Activated CD8-positive, alpha-beta T cell treated with anti-CD3 and anti-CD28 coated beads for 36 hours (primary cell): ENCODE measurements around the gene MSX2. TPM values are rescaled to one million over a fixed set of nuclear protein-coding genes. Genes with fewer than 3 reads are reported as not detected.

ENCODE experiments used
- ATAC-seq: fragments of 200-7000 bp; cut with Tn5 transposase; one replicate; pipeline ENCODE4 v1.10.0; 2021; ENCODE audit warnings: mild to moderate bottlenecking, moderate library complexity
- CTCF ChIA-PET: fragments of 350-600 bp; sonication (Branson Sonifier 250); formaldehyde crosslinking; loops from one replicate; lab custom pipeline; 2021; ENCODE audit warnings: antibody characterized with exemption; lab: Charles Lee
- POLR2A ChIA-PET: fragments of 350-600 bp; sonication (Branson Sonifier 250); formaldehyde crosslinking; loops from one replicate; lab custom pipeline; 2021; ENCODE audit warnings: antibody characterized with exemption; lab: Charles Lee
- DNase-seq: peaks from one replicate; pipeline ENCODE4 v3.0.0-alpha.2; 2020
- H3K27ac Mint-ChIP-seq: one replicate; pipeline ENCODE4 v1.8.0; 2021; ENCODE audit warnings: mild to moderate bottlenecking, mixed read lengths
- H3K27me3 Mint-ChIP-seq: one replicate; pipeline ENCODE4 v1.8.0; 2021; ENCODE audit warnings: mixed read lengths
- H3K36me3 Mint-ChIP-seq: one replicate; pipeline ENCODE4 v1.8.0; 2021; ENCODE audit warnings: low read depth, mixed read lengths
- H3K4me1 Mint-ChIP-seq: one replicate; pipeline ENCODE4 v1.8.0; 2021; ENCODE audit warnings: low read depth, mixed read lengths
- H3K4me3 Mint-ChIP-seq: one replicate; pipeline ENCODE4 v1.8.0; 2021; ENCODE audit warnings: mild to moderate bottlenecking, moderate library complexity, mixed read lengths
- H3K9me3 Mint-ChIP-seq: one replicate; pipeline ENCODE4 v1.8.0; 2021; ENCODE audit warnings: mixed read lengths
- CTCF ChIP-seq: fragments of 200-600 bp; IDR thresholded peaks from one replicate; pipeline ENCODE4 v1.8.0; 2022; ENCODE audit warnings: antibody characterized with exemption, mild to moderate bottlenecking
- intact Hi-C: fragments of 100-400 bp; cut with micrococcal nuclease; formaldehyde crosslinking; loops from one replicate; pipeline ENCODE4 v1.10.0; 2022
- total RNA-seq, 2 experiments: library from RNA; stranded (reverse); gene quantifications; one replicate each; pipeline ENCODE4 v1.2.3, GENCODE V29; 2021

Gene MSX2
- total RNA-seq, 2 experiments from 2014 or later, result not detected

DNA sequence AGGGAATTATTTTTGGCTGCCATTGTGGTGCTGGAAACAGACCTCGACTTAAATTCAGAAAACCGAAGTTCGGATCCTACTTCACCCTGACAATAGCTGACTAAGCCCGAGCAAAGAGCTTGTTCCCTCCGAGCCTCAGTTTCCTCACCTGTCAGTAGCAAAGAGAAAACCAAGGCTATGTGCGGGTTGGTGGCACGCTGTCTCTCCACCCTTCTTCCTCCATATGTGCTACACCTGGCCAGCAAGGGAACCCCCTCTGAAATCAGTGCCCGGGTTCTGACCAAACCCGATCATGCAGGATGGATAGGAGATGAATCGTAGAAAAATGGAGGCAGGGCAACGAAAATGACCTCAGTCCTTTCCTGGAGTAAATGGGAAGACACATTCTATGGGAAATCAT is 16.7 kb upstream of the MSX2 start:
- intact Hi-C loops, result no loop called here
- H3K27ac Mint-ChIP-seq, result no peak overlapping the region

GRCh38 chr5:174708476-174709207 is 15.7 kb upstream of the MSX2 start:
- Mint-ChIP-seq H3K9me3 (no peaks in the 10 kb centered on the region), H3K4me1 (no peaks in the 10 kb centered on the region), H3K4me3 (no peak overlapping the region), H3K36me3 (no peaks in the 10 kb centered on the region), H3K27me3 (peaks cover 13% of the 10 kb centered on the region), H3K27ac (no peak overlapping the region)
- DNase-seq, result no peak
- intact Hi-C loops, result no loop called here
- ChIA-PET POLR2A (no interaction called here), CTCF (no interaction called here)
- no peak for ATAC-seq
- no peak for TF ChIP-seq CTCF

More for the DNA sequence above, 16.7 kb upstream of the MSX2 start:
- ChIA-PET CTCF (no interaction called here), POLR2A (no interaction called here)
- DNase-seq, result no peak
- Mint-ChIP-seq H3K4me1 (no peaks in the 10 kb centered on the region), H3K9me3 (no peaks in the 10 kb centered on the region), H3K36me3 (no peaks in the 10 kb centered on the region), H3K4me3 (no peak overlapping the region), H3K27me3 (peaks cover 9% of the 10 kb centered on the region)
- no peak for TF ChIP-seq CTCF
- ATAC-seq, result no peak

GRCh38 chr5:174714751-174715150 is 9.6 kb upstream of the MSX2 start:
- Mint-ChIP-seq H3K9me3 (no peaks in the 10 kb centered on the region), H3K4me1 (no peaks in the 10 kb centered on the region), H3K36me3 (no peaks in the 10 kb centered on the region), H3K27ac (no peak overlapping the region), H3K4me3 (no peak overlapping the region), H3K27me3 (peaks cover 35% of the 10 kb centered on the region)
- ATAC-seq (no peak), DNase-seq (no peak)
- intact Hi-C loops, result no loop called here
- CTCF ChIA-PET, result no interaction called here
- no peak for TF ChIP-seq CTCF
- POLR2A ChIA-PET, result no interaction called here

GRCh38 chr5:174715804-174716203 is 8.6 kb upstream of the MSX2 start:
- CTCF ChIA-PET, result no interaction called here
- TF ChIP-seq CTCF, result no peak
- Mint-ChIP-seq H3K27ac (no peak overlapping the region), H3K4me3 (no peak overlapping the region), H3K27me3 (peaks cover 41% of the 10 kb centered on the region), H3K36me3 (no peaks in the 10 kb centered on the region), H3K9me3 (no peaks in the 10 kb centered on the region), H3K4me1 (peaks cover 2% of the 10 kb centered on the region)
- POLR2A ChIA-PET, result no interaction called here
- ATAC-seq (no peak), DNase-seq (no peak)
- intact Hi-C loops, result no loop called here

GRCh38 chr5:174717826-174718455 is 6.4 kb upstream of the MSX2 start:
- H3K27me3 Mint-ChIP-seq, result peaks cover 56% of the 10 kb centered on the region
- ChIA-PET POLR2A (no interaction called here), CTCF (no interaction called here)
- no peak for ATAC-seq
- H3K36me3 Mint-ChIP-seq, result no peaks in the 10 kb centered on the region
- DNase-seq, result no peak
- no peak overlapping the region for H3K27ac Mint-ChIP-seq
- no peak overlapping the region for H3K4me3 Mint-ChIP-seq
- no peaks in the 10 kb centered on the region for H3K9me3 Mint-ChIP-seq
- H3K4me1 Mint-ChIP-seq, result peaks cover 2% of the 10 kb centered on the region
- TF ChIP-seq CTCF, result no peak
- intact Hi-C loops, result no loop called here
